Glutamatergic neuron (in vitro differentiated cells): ENCODE data around the gene VANGL1. TPM values are rescaled to one million over a fixed set of nuclear protein-coding genes. Genes with fewer than 3 reads are reported as not detected.

Source experiments
- DNase-seq: peaks from one replicate; pipeline ENCODE4 v3.0.0; 2022
- H3K27ac Mint-ChIP-seq: one replicate; pipeline ENCODE4 v1.8.0; 2020; ENCODE audit warnings: mild to moderate bottlenecking, mixed read lengths, inconsistent platforms; ENCODE audit not compliant: unreplicated experiment
- H3K27me3 Mint-ChIP-seq: one replicate; pipeline ENCODE4 v1.8.0; 2020; ENCODE audit warnings: mild to moderate bottlenecking, moderate library complexity, mixed read lengths, inconsistent platforms; ENCODE audit not compliant: unreplicated experiment
- H3K36me3 Mint-ChIP-seq: one replicate; pipeline ENCODE4 v1.8.0; 2020; ENCODE audit warnings: mild to moderate bottlenecking, mixed read lengths, inconsistent platforms; ENCODE audit not compliant: unreplicated experiment
- H3K4me1 Mint-ChIP-seq: one replicate; pipeline ENCODE4 v1.8.0; 2020; ENCODE audit warnings: mild to moderate bottlenecking, low read depth, mixed read lengths, inconsistent platforms; ENCODE audit not compliant: unreplicated experiment
- H3K4me3 Mint-ChIP-seq: one replicate; pipeline ENCODE4 v1.8.0; 2020; ENCODE audit warnings: mild to moderate bottlenecking, mixed read lengths, inconsistent platforms; ENCODE audit not compliant: unreplicated experiment
- H3K9me3 Mint-ChIP-seq: one replicate; pipeline ENCODE4 v1.8.0; 2020; ENCODE audit warnings: mild to moderate bottlenecking, moderate library complexity, mixed read lengths, inconsistent platforms; ENCODE audit not compliant: unreplicated experiment
- total RNA-seq: library from RNA; stranded (reverse); fragmentation: NEBNext Ultra II Directional; extraction: Animal tissue kit (Norgen Biotek cat#: 25700); gene quantifications from one replicate; pipeline ENCODE4 v1.2.1, GENCODE V29; 2021; ENCODE audit not compliant: unreplicated experiment
- TF ChIP-seq, protein P1 (sequence below): fragments of 200-600 bp; sonication (generic); IDR thresholded peaks from one replicate; pipeline ENCODE4 v1.5.0; 2021; ENCODE audit not compliant: partially characterized antibody, unreplicated experiment

VANGL1 gene
- total RNA-seq, 1 donor from 2014 or later, result 4.6 TPM

- peak; percentile 92 for DNase-seq
- H3K27ac Mint-ChIP-seq, result no peak overlapping the region
Measured at GRCh38 chr1:115595279-115596079, 46.3 kb upstream of the VANGL1 start.

GRCh38 chr1:115596080-115596780 lies 45.5 kb upstream of the VANGL1 start:
- DNase-seq, result no peak
- TF ChIP-seq, protein P1, sequence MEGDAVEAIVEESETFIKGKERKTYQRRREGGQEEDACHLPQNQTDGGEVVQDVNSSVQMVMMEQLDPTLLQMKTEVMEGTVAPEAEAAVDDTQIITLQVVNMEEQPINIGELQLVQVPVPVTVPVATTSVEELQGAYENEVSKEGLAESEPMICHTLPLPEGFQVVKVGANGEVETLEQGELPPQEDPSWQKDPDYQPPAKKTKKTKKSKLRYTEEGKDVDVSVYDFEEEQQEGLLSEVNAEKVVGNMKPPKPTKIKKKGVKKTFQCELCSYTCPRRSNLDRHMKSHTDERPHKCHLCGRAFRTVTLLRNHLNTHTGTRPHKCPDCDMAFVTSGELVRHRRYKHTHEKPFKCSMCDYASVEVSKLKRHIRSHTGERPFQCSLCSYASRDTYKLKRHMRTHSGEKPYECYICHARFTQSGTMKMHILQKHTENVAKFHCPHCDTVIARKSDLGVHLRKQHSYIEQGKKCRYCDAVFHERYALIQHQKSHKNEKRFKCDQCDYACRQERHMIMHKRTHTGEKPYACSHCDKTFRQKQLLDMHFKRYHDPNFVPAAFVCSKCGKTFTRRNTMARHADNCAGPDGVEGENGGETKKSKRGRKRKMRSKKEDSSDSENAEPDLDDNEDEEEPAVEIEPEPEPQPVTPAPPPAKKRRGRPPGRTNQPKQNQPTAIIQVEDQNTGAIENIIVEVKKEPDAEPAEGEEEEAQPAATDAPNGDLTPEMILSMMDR, result peak; percentile 49
- Mint-ChIP-seq H3K36me3 (peaks cover 7% of the 10 kb centered on the region), H3K27me3 (peaks cover 4% of the 10 kb centered on the region), H3K4me3 (no peak overlapping the region), H3K4me1 (no peaks in the 10 kb centered on the region), H3K27ac (no peak overlapping the region), H3K9me3 (no peaks in the 10 kb centered on the region)

More at GRCh38 chr1:115595279-115596079, 46.3 kb upstream of the VANGL1 start:
- TF ChIP-seq, protein P1, result peak; percentile 91
- Mint-ChIP-seq H3K4me1 (no peaks in the 10 kb centered on the region), H3K27me3 (peaks cover 4% of the 10 kb centered on the region), H3K36me3 (peaks cover 8% of the 10 kb centered on the region), H3K9me3 (no peaks in the 10 kb centered on the region), H3K4me3 (no peak overlapping the region)

DNA sequence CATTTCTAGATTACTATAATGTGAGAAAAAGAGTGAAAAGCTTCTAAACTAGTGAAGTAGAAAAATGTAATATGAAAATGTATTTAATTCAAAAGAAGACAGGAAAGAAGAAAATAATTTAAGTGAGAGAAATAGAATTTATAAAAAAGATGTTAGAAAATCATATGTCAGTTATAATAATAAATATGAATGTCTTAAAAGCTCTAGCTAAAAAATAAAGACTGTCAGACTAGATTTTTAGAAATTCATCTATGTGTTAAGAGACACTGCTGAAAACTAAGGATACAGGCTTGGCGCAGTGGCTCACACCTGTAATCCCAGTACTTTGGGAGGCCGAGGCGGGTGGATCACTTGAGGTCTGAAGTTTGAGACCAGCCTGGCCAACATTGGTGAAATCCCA lies 37.3 kb upstream of the VANGL1 start:
- TF ChIP-seq, protein P1, result no peak
- DNase-seq, result no peak
- Mint-ChIP-seq H3K4me1 (peaks cover 2% of the 10 kb centered on the region), H3K9me3 (peaks cover 2% of the 10 kb centered on the region), H3K36me3 (no peaks in the 10 kb centered on the region), H3K27me3 (no peaks in the 10 kb centered on the region), H3K27ac (no peak overlapping the region), H3K4me3 (no peak overlapping the region)

- Mint-ChIP-seq H3K4me1 (peaks cover 2% of the 10 kb centered on the region), H3K27ac (no peak overlapping the region), H3K4me3 (no peak overlapping the region), H3K27me3 (no peaks in the 10 kb centered on the region), H3K36me3 (no peaks in the 10 kb centered on the region), H3K9me3 (peaks cover 2% of the 10 kb centered on the region)
- no peak for DNase-seq
- TF ChIP-seq, protein P1, result no peak
Measured at GRCh38 chr1:115606305-115606704, 35.5 kb upstream of the VANGL1 start.

DNA sequence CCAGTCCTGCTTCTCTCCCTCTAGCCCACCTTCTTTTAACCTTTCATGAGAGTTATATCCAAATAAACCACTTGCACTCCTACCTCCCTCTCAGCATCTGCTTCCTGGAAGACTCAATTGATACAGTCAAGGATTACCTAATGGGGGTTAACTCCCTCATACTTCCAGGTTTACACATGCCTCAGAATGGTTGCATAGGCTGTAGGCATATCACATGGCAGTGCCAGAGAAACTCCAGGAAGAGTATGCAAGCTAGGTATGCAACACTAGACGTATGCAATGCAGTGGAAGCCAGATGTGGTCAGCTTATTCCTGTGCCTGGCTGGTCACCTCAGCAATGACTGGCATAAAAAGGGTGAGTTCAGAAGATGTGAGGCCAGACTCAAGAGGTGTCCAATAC lies 32.7 kb upstream of the VANGL1 start:
- TF ChIP-seq, protein P1, result no peak
- H3K36me3 Mint-ChIP-seq, result no peaks in the 10 kb centered on the region
- H3K4me1 Mint-ChIP-seq, result peaks cover 2% of the 10 kb centered on the region
- H3K27me3 Mint-ChIP-seq, result peaks cover 1% of the 10 kb centered on the region
- H3K27ac Mint-ChIP-seq, result no peak overlapping the region
- peaks cover 2% of the 10 kb centered on the region for H3K9me3 Mint-ChIP-seq
- no peak overlapping the region for H3K4me3 Mint-ChIP-seq
- DNase-seq, result no peak
